HG03064 (cell line): ENCODE measurements around the gene MYCBP2.
A peak's percentile ranks its signal among the peaks of the same experiment; 100 is the strongest.
"Not testable (repeated sequence)": the region's sequence is repeated elsewhere in the genome, so short reads cannot be mapped to it uniquely, and the experiment has no call there.

ENCODE experiments used
- ATAC-seq: cut with Tn5 transposase; IDR thresholded peaks from one replicate; pipeline ENCODE4 v1.9.1; 2021; ENCODE audit warnings: low read depth; ENCODE audit not compliant: unreplicated experiment

Gene MYCBP2

GRCh38 chr13:77326905-77327604 is at the start of gene MYCBP2:
MYCBP2 (minus strand) TSS chr13:77327094; CDS start chr13:77326775, 319 bp downstream.
- ATAC-seq: peak; percentile 42

DNA sequence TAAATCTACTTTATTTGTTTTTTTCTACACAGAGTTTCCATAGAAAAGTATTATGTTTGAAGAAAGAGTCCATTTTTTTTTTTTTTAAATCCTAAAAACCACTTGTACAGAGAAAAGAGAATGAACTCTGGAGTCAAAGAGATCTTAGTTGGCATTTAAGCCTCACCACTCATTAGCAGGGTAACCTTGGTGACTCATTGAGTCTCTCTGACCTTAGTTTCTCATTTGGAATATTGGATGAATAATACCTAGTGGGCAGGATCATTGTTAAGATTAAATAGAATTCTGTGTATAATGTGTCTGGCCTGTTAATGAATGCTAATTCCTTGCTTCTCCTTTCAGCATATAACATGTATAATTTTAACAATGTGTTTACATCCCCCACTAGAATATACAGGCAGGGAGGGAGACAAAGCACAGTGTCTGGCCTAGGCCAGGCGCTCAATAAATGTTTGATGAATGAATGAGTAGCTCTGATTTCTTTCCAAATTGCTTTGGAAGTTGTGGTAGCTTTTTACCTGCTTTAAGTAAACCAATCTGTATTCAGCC is 48.7 kb upstream of the MYCBP2 start:
- ATAC-seq: no peak

- no peak for ATAC-seq
Observed at GRCh38 chr13:77374786-77375185, 47.9 kb upstream of the MYCBP2 start.

- no peak for ATAC-seq
Observed at GRCh38 chr13:77374339-77374738, 47.4 kb upstream of the MYCBP2 start.

DNA sequence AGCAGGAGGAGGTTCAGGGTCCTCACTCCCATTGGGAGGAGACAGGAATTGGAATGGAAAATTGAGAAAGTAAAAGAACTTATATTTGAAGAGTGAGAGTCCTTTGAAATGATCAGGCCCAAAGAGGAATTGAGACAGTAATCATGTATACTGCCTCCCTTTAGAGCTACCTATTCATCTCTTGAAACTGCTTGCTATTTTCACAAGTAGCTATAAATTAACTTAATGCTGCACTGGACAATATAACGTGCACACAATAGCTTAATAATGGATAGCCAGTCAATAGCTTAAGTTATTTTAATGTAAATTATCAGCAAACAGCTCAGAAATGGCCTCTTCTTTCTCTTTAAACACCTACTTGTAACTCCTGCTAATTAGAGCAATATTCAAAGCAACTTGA is 46.6 kb upstream of the MYCBP2 start:
- ATAC-seq: no peak

- ATAC-seq: no peak
Observed at GRCh38 chr13:77372275-77372674, 45.4 kb upstream of the MYCBP2 start.

DNA sequence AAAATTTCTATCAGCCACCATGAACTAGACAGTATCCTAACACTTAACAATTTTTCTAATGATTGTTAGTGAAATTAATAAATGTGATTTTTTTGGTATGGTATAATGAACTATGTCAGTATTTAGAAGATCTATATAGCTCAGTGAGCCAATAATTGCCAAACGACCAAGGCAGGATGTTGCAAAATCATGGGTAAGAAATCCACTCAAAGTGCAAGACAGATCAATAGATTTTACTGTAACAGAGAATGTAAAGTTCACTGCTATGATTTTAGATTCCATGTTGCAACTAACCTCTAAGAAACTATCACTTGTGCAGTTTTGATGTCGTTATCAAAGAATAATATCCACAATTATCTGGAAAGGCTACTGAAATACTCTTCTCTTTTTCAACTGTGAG is 44.0 kb upstream of the MYCBP2 start:
- ATAC-seq: no peak

DNA sequence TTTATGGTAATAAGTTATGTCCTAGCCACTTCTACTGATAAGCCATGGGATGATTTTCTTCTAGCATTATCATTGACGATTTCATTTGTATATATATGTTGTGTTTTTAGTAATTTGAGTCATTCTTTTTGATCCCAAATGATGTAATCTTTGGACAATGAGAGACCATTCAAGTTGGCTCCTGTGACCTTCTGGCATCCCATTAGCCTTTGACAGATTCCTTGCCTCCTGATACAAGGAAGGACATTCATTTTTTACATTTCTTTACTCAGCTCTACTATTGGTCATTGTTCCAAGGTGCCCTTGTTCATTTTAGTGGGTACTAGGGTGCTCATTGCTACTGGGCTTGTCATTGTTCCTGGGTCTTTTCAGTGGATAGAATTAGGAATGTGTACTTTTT is 35.3 kb upstream of the MYCBP2 start:
- ATAC-seq: no peak

GRCh38 chr13:77360032-77360685 is 33.3 kb upstream of the MYCBP2 start:
- ATAC-seq: no peak

DNA sequence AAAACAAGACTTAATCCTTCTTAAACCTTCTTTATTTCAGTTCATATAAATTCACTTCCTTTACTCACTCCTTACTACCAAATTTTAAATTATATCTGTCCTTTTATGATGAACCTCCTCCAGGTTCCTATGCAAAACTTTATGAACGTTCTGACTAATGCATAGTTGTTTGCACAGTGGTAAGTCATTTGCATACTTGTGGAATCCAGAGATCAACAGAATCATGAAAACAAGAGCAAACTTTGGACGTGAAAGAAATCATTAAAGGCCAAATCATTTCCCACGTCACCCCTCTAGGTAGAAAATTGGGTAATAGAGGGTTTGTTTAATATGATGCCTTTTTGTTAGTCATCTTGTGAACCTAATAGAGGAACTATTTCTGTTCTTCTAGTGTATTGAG is 32.3 kb upstream of the MYCBP2 start:
- no peak for ATAC-seq

DNA sequence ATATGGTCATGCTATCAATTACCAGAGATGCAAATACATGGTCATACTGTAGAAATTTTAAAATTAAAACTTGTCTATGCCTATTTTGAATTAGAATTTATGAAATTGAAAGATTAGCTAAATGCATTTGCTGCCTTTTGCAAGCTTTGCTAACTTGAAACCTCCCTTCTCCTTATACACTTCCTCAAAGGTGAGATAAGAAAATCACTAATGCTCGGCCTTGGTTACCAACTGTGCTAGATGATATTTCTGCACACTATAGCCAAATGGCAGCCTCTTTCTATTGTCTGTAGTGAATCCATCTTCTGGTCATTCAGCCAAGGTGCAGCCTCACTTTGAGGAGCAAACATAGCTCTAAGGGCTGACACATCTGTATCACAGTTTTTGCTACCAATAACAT is 31.1 kb upstream of the MYCBP2 start:
- ATAC-seq: no peak

GRCh38 chr13:77356155-77356554 is 29.3 kb upstream of the MYCBP2 start:
- no peak for ATAC-seq

GRCh38 chr13:77353995-77354394 is 27.1 kb upstream of the MYCBP2 start:
- ATAC-seq: no peak

GRCh38 chr13:77351315-77351714 is 24.4 kb upstream of the MYCBP2 start:
- no peak for ATAC-seq

DNA sequence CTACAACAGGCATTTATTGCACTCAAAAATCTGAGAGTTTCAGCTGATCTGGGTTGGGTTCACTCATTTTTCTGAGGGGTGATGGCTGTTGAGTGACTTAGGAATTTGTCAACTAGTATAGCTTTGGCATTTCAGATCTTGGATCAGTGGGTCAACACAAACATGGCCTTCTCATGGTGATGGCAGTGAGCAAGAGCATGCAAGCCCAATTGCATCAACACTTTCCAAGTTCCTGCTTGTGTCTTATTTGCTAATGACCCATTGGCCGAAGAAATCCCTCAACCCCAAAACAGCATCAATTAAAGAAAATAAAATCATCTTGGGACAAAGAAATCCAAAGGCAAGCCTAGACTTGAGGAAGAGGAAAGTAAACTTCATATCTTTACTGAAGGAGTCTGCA is 23.9 kb upstream of the MYCBP2 start:
- no peak for ATAC-seq

- no peak for ATAC-seq
Observed at GRCh38 chr13:77349365-77349764, 22.5 kb upstream of the MYCBP2 start.

- not testable (repeated sequence) for ATAC-seq
Observed at GRCh38 chr13:77347351-77347750, 20.5 kb upstream of the MYCBP2 start.

DNA sequence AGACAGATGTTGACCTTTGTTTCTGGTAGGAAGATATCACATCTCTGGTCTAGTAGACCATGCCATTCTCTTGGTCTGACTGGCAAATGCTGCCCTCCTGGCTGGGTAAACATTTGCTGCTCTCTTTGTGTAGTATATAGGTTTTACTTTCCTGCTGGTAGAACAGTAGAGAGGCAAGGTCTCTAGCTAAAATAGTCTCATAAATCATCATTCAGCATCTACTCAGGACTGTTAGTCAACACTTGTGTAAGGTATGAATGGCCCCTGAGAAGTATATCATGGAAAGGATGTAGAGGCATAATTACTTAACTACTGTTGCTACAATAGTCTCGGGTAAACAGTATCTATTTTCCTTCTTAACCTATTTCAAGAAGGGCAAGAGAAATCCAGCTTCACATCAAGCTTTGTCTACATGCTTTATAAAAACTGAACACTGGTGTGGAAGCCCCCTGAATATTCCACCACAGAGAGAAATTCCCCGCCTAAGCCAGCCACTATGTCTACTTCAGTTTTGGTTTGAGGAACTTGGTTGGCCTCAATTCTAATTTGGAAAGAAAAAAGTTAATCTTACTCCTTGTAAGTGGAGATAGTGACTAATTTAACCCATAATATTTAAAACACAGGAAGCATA is 18.4 kb upstream of the MYCBP2 start:
- peak; percentile 54 for ATAC-seq

DNA sequence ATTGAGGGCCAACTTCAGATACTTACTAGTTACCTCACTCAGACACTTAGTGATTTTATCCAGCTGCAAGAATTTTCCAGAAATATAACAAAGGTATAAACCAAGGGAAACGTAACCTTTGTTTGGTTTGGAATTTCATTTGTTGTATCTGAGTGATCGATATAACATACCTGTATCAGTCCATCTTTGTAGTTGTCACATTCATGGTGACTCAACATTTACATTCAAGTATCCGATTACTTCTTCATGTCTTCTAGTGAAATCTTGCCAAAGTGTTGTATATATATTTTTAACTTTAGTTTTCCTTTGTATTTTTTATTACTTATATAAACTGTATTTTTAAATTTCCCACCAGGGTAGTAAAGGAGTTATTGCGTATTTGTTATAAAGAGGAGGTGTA is 16.9 kb upstream of the MYCBP2 start:
- ATAC-seq: no peak

GRCh38 chr13:77339408-77339807 is 12.5 kb upstream of the MYCBP2 start:
- ATAC-seq: peak; percentile 53

GRCh38 chr13:77338961-77339401 is 12.1 kb upstream of the MYCBP2 start:
- peak; percentile 55 for ATAC-seq
